ENCODE results near the gene TMEM163.

The TMEM163 gene

DNA sequence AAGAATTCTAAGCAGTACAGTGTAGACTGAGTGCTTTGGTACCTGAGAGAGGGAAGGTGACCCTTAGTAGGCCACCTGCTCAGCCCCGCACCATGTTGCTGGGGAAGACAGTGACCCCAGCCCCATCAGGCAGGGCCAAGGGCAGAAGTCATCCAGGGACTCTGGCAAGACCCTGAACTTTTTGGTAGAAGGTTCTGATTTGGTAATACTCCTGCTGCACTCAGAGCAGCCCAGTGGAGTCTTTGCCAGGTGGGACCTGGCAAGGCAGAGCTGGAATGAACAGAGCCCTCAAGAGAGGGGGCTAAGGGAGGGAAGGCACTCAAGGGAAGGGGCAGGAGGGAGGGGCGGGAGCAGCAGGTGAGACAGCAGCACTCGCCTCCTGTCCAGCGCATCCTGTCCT lies 273.7 kb downstream of the TMEM163 start:
- no peak for DNase-seq (ENCODE audit: low read depth)
- no peak overlapping the region for H3K4me3 ChIP-seq (ENCODE audit: low read depth, low read length)
- TF ChIP-seq, protein P1, sequence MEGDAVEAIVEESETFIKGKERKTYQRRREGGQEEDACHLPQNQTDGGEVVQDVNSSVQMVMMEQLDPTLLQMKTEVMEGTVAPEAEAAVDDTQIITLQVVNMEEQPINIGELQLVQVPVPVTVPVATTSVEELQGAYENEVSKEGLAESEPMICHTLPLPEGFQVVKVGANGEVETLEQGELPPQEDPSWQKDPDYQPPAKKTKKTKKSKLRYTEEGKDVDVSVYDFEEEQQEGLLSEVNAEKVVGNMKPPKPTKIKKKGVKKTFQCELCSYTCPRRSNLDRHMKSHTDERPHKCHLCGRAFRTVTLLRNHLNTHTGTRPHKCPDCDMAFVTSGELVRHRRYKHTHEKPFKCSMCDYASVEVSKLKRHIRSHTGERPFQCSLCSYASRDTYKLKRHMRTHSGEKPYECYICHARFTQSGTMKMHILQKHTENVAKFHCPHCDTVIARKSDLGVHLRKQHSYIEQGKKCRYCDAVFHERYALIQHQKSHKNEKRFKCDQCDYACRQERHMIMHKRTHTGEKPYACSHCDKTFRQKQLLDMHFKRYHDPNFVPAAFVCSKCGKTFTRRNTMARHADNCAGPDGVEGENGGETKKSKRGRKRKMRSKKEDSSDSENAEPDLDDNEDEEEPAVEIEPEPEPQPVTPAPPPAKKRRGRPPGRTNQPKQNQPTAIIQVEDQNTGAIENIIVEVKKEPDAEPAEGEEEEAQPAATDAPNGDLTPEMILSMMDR (IDR thresholded peaks at IDR 0.05; ENCODE audit: low read depth, low read length, missing control alignments) = no peak

DNA sequence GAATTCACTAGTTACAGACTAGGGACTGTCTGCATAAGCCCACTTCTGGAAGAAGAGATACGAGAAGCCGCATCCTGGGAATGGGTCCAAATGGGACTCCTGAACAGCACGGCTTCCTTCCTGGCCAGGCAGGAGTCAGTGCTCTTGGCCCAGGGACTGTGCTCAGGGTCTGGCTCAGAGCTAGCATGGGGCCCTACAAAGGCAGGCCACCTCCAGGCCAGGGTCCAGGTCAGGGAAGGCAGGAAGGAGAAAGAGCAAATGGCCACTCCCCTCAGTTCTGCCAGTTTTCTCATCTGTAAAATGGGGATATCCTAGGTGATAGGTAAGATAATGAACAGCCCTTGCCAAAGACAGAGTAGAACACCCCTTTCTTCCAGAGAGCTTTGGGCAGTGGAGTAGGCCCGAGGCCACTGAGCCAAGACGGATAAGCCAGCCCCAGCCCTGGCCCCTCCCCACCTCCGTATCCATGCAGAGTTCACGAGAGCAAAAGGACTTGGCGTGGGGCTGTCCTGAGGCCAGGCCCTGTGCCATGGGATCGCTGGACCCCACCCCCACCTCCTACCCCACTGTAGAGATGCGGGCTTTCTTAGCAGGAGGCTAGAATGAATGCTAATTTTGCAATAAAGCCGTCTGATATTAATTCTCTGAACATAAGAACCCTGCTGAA lies 274.9 kb downstream of the TMEM163 start:
- DNase-seq (ENCODE audit: low read depth) = no peak
- H3K4me3 ChIP-seq (ENCODE audit: low read depth, low read length) = no peak overlapping the region
- TF ChIP-seq, protein P1 (IDR thresholded peaks at IDR 0.05; ENCODE audit: low read depth, low read length, missing control alignments) = no peak

DNA sequence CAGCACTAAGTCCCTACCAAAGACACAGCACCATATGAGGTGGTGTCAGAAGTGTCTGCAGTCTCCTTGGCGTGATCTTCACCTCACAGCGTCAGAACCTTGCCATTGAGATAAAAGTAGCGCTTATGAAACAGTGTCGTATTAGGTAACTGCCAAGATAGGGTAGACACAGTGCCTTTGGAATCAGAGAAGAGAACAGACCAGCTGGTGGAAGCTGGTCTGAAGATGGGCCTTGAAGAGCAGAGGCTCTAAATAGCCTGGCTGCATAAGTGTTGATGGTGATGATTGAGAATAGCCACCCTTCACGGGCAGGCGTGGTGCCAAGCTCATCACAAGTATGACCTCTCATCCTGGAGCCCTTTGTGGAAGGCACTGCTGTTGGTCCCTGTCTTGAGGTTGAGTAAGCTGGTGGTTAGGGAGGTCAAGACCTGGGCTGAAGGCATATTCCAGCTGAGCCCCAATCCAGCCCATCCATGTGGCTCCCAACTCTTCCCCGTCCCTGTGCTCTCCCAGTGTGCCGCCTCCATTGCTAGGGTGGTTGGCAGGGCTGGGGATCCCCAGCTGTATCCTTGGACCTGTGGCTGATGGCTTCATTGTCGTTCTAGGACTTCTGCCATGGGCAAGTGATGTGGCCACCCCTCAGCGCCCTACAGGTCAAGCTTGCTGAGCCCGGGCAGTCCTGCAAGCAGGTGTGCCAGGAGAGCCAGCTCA lies 277.5 kb downstream of the TMEM163 start:
- H3K4me3 ChIP-seq (ENCODE audit: low read depth, low read length) = no peak overlapping the region
- no peak for DNase-seq (ENCODE audit: low read depth)
- TF ChIP-seq, protein P1 (IDR thresholded peaks at IDR 0.05; ENCODE audit: low read depth, low read length, missing control alignments) = no peak

DNA sequence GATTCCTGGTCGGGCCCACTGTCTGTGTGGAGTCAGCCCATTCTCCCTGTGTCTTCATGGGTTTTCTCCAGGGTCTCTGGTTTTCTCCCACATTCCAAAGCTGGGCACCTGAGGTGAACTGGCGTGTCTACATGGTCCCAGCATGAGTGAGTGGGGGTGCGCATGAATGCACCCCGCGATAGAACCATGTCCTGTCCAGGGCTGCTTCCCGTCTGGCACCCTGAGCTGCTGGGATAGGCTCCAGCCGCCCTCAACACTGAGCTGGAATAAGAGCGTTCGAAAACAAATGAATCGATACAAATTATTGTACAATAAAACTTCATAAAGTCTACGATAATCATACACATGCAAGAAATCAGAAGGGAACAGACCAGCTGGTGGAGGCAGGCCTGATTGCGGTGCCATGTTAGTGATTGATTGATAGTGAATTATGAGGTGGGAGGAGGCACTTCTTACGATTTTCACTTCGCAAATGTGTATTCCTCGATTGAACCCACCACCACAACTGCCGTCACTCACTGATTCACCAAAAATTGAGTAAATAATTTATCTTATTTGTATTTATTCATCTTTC lies 278.4 kb downstream of the TMEM163 start:
- no peak for DNase-seq (ENCODE audit: low read depth)
- TF ChIP-seq, protein P1 (IDR thresholded peaks at IDR 0.05; ENCODE audit: low read depth, low read length, missing control alignments) = no peak
- no peak overlapping the region for H3K4me3 ChIP-seq (ENCODE audit: low read depth, low read length)

DNA sequence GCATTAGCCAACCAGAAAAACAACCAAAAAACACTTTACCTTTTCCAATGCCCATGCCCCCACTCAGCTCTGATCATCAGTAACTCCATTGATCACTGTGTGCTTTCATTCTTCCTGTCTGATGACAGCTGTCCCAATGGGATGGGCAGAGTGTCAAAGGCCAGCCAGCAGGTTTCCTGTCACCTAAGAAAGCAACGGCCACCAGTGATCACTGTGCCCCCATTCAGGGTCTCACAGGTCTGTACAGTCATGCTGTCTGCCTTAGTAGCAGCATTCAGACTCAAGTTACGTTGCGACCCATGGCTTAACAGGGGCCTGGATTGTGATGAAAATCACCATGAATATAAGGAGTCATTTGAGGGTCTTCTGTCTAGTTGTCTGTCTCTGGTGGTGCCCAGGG lies 280.4 kb downstream of the TMEM163 start:
- DNase-seq (ENCODE audit: low read depth) = no peak
- no peak overlapping the region for H3K4me3 ChIP-seq (ENCODE audit: low read depth, low read length)
- TF ChIP-seq, protein P1 (IDR thresholded peaks at IDR 0.05; ENCODE audit: low read depth, low read length, missing control alignments) = no peak

DNA sequence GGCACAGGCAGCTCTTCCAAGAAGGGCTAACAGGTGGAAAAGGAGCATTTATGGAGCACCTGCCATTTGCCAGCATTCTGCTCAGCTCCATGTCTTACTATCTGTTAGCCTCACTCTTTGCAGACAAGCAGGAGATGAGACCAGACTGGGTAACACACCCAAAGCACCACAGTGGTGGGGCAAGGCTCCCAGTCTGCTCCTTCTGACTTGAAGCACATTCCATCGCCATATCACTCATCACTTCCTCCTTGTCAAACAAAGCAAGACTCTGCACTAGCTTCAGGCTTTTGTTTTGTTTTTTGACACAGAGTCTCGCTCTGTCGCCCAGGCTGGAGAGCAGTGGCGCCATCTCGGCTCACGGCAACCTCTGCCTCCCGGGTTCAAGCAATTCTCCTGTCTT lies 282.1 kb downstream of the TMEM163 start:
- DNase-seq (ENCODE audit: low read depth) = no peak
- TF ChIP-seq, protein P1 (IDR thresholded peaks at IDR 0.05; ENCODE audit: low read depth, low read length, missing control alignments) = no peak
- H3K4me3 ChIP-seq (ENCODE audit: low read depth, low read length) = no peak overlapping the region

Measured in GM12864 (cell line).